H9 (cell line): ENCODE data around the gene ALKBH4. TPM values are rescaled to one million over a fixed set of nuclear protein-coding genes. Genes with fewer than 3 reads are reported as not detected.

Source experiments
- DNase-seq: peaks from one replicate; pipeline ENCODE4 v3.0.0-alpha.2; 2017
- H2AFZ ChIP-seq: one replicate; pipeline ENCODE4 v1.6.1; 2013; ENCODE audit warnings: mild to moderate bottlenecking, low read length, control low read depth, moderate library complexity
- H2AK5ac ChIP-seq: 2 replicates; pipeline ENCODE4 v1.6.1; 2013; ENCODE audit warnings: low read length, control low read depth, mixed read lengths; ENCODE audit not compliant: insufficient read length
- H2BK120ac ChIP-seq: one replicate; pipeline ENCODE4 v1.6.1; 2013; ENCODE audit warnings: low read depth, mild to moderate bottlenecking, low read length, control low read depth, inconsistent platforms; ENCODE audit not compliant: poor library complexity, severe bottlenecking
- H2BK12ac ChIP-seq: 2 replicates; pipeline ENCODE4 v1.6.1; 2013; ENCODE audit warnings: low read length, control low read depth, mixed read lengths, low read depth; ENCODE audit not compliant: insufficient read length
- H2BK15ac ChIP-seq: 2 replicates; pipeline ENCODE4 v1.6.1; 2013; ENCODE audit warnings: low read depth, low read length, control low read depth
- H2BK20ac ChIP-seq: one replicate; pipeline ENCODE4 v1.6.1; 2013; ENCODE audit warnings: low read depth, mild to moderate bottlenecking, low read length, control low read depth, inconsistent platforms; ENCODE audit not compliant: poor library complexity, severe bottlenecking
- H2BK5ac ChIP-seq: 2 replicates; pipeline ENCODE4 v1.6.1; 2013; ENCODE audit warnings: low read length, control low read depth, mixed read lengths; ENCODE audit not compliant: insufficient read length
- H3K14ac ChIP-seq: 2 replicates; pipeline ENCODE4 v1.6.1; 2013; ENCODE audit warnings: low read length, control low read depth; ENCODE audit not compliant: insufficient read depth
- H3K18ac ChIP-seq: 2 replicates; pipeline ENCODE4 v1.6.1; 2013; ENCODE audit warnings: low read depth, mild to moderate bottlenecking, mixed read lengths, low read length, control low read depth; ENCODE audit not compliant: insufficient read length
- H3K23ac ChIP-seq: 2 replicates; pipeline ENCODE4 v1.6.1; 2013; ENCODE audit warnings: low read length, control low read depth, mixed read lengths, low read depth; ENCODE audit not compliant: insufficient read length
- H3K23me2 ChIP-seq: 2 replicates; pipeline ENCODE4 v1.6.1; 2013; ENCODE audit warnings: low read depth, mild to moderate bottlenecking, mixed read lengths, low read length, control low read depth; ENCODE audit not compliant: insufficient read length, poor library complexity, severe bottlenecking
- H3K27ac ChIP-seq: 2 replicates; pipeline ENCODE4 v1.5.1; 2013; ENCODE audit warnings: low read length, control low read depth, mixed read lengths, low read depth; ENCODE audit not compliant: insufficient read length
- H3K27me3 ChIP-seq: 2 replicates; pipeline ENCODE4 v1.6.1; 2013; ENCODE audit warnings: low read length, control low read depth, inconsistent platforms; ENCODE audit not compliant: insufficient read depth
- H3K4ac ChIP-seq: 2 replicates; pipeline ENCODE4 v1.6.1; 2013; ENCODE audit warnings: low read depth, mild to moderate bottlenecking, control low read depth, inconsistent platforms, low read length, moderate library complexity
- H3K4me1 ChIP-seq: 2 replicates; pipeline ENCODE4 v1.6.1; 2013; ENCODE audit warnings: low read length, control low read depth, inconsistent platforms; ENCODE audit not compliant: insufficient read depth
- H3K4me2 ChIP-seq: 2 replicates; pipeline ENCODE4 v1.6.1; 2013; ENCODE audit warnings: low read length, control low read depth, mixed read lengths; ENCODE audit not compliant: insufficient read length, insufficient read depth
- H3K56ac ChIP-seq: 2 replicates; pipeline ENCODE4 v1.6.1; 2013; ENCODE audit warnings: low read depth, mild to moderate bottlenecking, mixed read lengths, low read length, control low read depth; ENCODE audit not compliant: insufficient read length
- H3K79me1 ChIP-seq: 2 replicates; pipeline ENCODE4 v1.6.1; 2013; ENCODE audit warnings: low read depth, mild to moderate bottlenecking, moderate library complexity, low read length, control low read depth, inconsistent platforms; ENCODE audit not compliant: insufficient read depth, poor library complexity, severe bottlenecking
- H3K79me2 ChIP-seq: 2 replicates; pipeline ENCODE4 v1.6.1; 2013; ENCODE audit warnings: low read length, control low read depth, inconsistent platforms; ENCODE audit not compliant: insufficient read depth
- H3K9ac ChIP-seq: 2 replicates; pipeline ENCODE4 v1.6.1; 2013; ENCODE audit warnings: low read length, control low read depth, mixed read lengths; ENCODE audit not compliant: insufficient read length; ENCODE audit errors: extremely low read depth
- H3K9me3 ChIP-seq: one replicate; pipeline ENCODE4 v1.6.1; 2013; ENCODE audit warnings: low read depth, low read length, inconsistent platforms; ENCODE audit not compliant: control insufficient read depth
- H3T11ph ChIP-seq: one replicate; pipeline ENCODE4 v1.6.1; 2013; ENCODE audit warnings: mild to moderate bottlenecking, low read length, control low read depth, inconsistent platforms
- H4K20me1 ChIP-seq: one replicate; pipeline ENCODE4 v1.6.1; 2013; ENCODE audit not compliant: control insufficient read depth, insufficient read length, insufficient read depth
- H4K5ac ChIP-seq: 2 replicates; pipeline ENCODE4 v1.6.1; 2013; ENCODE audit warnings: low read depth, mild to moderate bottlenecking, mixed read lengths, low read length, control low read depth; ENCODE audit not compliant: insufficient read length
- H4K8ac ChIP-seq: replicated peaks from 2 replicates; pipeline ENCODE4 v1.6.1; 2013; ENCODE audit warnings: low read length, control low read depth, mixed read lengths, low read depth; ENCODE audit not compliant: insufficient read length
- H4K91ac ChIP-seq: 2 replicates; pipeline ENCODE4 v1.6.1; 2013; ENCODE audit warnings: low read depth, mild to moderate bottlenecking, moderate library complexity, mixed read lengths, low read length, control low read depth; ENCODE audit not compliant: insufficient read length
- H3K27ac Mint-ChIP-seq, 3 experiments: 2 replicates in 2 of 3; 3 replicates in 1 of 3; pipeline ENCODE4 v1.8.0; 2020 to 2021; ENCODE audit warnings: mixed read lengths in 3 of 3, mild to moderate bottlenecking in 1 of 3, moderate library complexity in 1 of 3
- H3K27me3 Mint-ChIP-seq: 2 replicates; pipeline ENCODE4 v1.8.0; 2021; ENCODE audit warnings: low read depth, mild to moderate bottlenecking, moderate library complexity, mixed read lengths
- H3K36me3 Mint-ChIP-seq, 3 experiments: 2 replicates in 2 of 3; 3 replicates in 1 of 3; pipeline ENCODE4 v1.8.0; 2020 to 2021; ENCODE audit warnings: low read depth in 3 of 3, mixed read lengths in 3 of 3; ENCODE audit not compliant: insufficient read depth in 1 of 3
- H3K4me1 Mint-ChIP-seq, 2 experiments: 2 replicates each; pipeline ENCODE4 v1.8.0; 2020; ENCODE audit warnings: mixed read lengths in 2 of 2
- H3K4me3 Mint-ChIP-seq, 2 experiments: 2 replicates in 1 of 2; 3 replicates in 1 of 2; pipeline ENCODE4 v1.8.0; 2020 to 2021; ENCODE audit warnings: mild to moderate bottlenecking in 2 of 2, mixed read lengths in 2 of 2, moderate library complexity in 1 of 2
- H3K9me3 Mint-ChIP-seq, 2 experiments: 2 replicates in 1 of 2; 3 replicates in 1 of 2; pipeline ENCODE4 v1.8.0; 2020; ENCODE audit warnings: mild to moderate bottlenecking in 2 of 2, mixed read lengths in 2 of 2, moderate library complexity in 1 of 2
- WGBS: extraction: QIAGEN DNeasy Blood & Tissue Kit; methylation state at CpG from one replicate; pipeline ENCODE4 v1.1.7; 2013; ENCODE audit warnings: missing lambda C conversion rate, low lambda C conversion rate, mixed read lengths; ENCODE audit not compliant: insufficient read length; ENCODE audit errors: extremely low coverage; 5-methylcytosine and 5-hydroxymethylcytosine counted together
- total RNA-seq: library from RNA; stranded (reverse); gene quantifications from 2 replicates; pipeline ENCODE4 v1.2.1, GENCODE V29; 2021
- TF ChIP-seq, protein P1 (sequence below): fragments of 200-600 bp; sonication (generic); conservative IDR thresholded peaks from 3 replicates; pipeline ENCODE4 v1.8.0; 2021; ENCODE audit warnings: antibody characterized with exemption, mild to moderate bottlenecking

The ALKBH4 gene
- total RNA-seq, 1 experiment from 2014 or later, result 23.9 TPM

DNA sequence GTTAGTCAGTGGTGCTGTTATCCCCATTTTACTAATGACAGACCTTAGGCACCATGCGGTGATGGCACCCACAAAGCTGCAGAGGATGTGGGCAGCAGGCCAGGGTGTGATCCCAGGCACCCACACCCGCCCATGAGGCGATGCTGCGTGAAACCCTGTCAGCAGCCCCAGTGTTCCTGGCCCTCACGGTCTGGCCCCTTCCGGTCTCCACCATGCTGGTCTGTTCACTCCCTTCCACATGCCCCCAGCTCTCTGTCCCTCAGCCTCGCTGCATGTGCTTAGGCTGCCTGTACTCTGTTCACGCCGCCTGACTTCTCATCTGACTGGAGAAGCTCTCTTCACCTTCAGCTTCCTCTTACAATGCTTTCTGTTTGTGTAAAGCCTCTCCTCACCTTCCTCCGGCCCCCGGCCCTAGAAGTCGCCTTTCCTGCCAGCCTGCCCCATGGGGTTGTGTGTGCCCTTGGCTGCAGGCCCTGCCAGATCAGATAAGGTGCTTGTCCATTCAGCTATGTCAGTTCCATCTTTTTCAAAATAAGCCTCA lies 48.9 kb downstream of the ALKBH4 start:
- Histone ChIP-seq H2BK120ac (no peak overlapping the region), H3K4me2 (no peak overlapping the region), H2AFZ (no peak overlapping the region), H3K14ac (no peak overlapping the region), H3K9ac (no peak overlapping the region), H4K20me1 (no peaks in the 10 kb centered on the region), H3K4ac (no peak overlapping the region), H3K79me1 (no peaks in the 10 kb centered on the region), H2BK20ac (no peak overlapping the region), H3K9me3 (no peaks in the 10 kb centered on the region), H2BK15ac (no peak overlapping the region), H2BK5ac (no peak overlapping the region), H4K5ac (no peak overlapping the region), H3K27ac (no peak overlapping the region), H3K56ac (no peak overlapping the region), H3K27me3 (no peaks in the 10 kb centered on the region), H3K23ac (no peak overlapping the region), H3K23me2 (no peaks in the 10 kb centered on the region), H4K8ac (no peak overlapping the region), H4K91ac (no peak overlapping the region), H2AK5ac (no peak overlapping the region), H3K4me1 (no peaks in the 10 kb centered on the region), H3K79me2 (no peaks in the 10 kb centered on the region), H2BK12ac (no peak overlapping the region), H3T11ph (no peak overlapping the region), H3K18ac (no peak overlapping the region)
- H3K4me1 Mint-ChIP-seq, result peaks cover 2 to 4% of the 10 kb centered on the region in 2 experiments; a peak in 3 of 4 replicates
- no peak overlapping the region for H3K4me3 Mint-ChIP-seq
- TF ChIP-seq, protein P1, sequence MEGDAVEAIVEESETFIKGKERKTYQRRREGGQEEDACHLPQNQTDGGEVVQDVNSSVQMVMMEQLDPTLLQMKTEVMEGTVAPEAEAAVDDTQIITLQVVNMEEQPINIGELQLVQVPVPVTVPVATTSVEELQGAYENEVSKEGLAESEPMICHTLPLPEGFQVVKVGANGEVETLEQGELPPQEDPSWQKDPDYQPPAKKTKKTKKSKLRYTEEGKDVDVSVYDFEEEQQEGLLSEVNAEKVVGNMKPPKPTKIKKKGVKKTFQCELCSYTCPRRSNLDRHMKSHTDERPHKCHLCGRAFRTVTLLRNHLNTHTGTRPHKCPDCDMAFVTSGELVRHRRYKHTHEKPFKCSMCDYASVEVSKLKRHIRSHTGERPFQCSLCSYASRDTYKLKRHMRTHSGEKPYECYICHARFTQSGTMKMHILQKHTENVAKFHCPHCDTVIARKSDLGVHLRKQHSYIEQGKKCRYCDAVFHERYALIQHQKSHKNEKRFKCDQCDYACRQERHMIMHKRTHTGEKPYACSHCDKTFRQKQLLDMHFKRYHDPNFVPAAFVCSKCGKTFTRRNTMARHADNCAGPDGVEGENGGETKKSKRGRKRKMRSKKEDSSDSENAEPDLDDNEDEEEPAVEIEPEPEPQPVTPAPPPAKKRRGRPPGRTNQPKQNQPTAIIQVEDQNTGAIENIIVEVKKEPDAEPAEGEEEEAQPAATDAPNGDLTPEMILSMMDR, result no peak
- no peak overlapping the region for H3K27ac Mint-ChIP-seq
- no peak for DNase-seq
- no peaks in the 10 kb centered on the region for H3K9me3 Mint-ChIP-seq
- WGBS, result no CpG with 5 or more reads among the region's 12 CpGs
- H3K36me3 Mint-ChIP-seq, result peaks cover 18 to 77% (median 70%) of the 10 kb centered on the region in 3 experiments
- no peaks in the 10 kb centered on the region for H3K27me3 Mint-ChIP-seq
